OCI-LY1 (cell line): ENCODE data around the gene ZNF775.
A peak's percentile ranks its signal among the peaks of the same experiment; 100 is the strongest.

Experiments used
- H2AFZ ChIP-seq: fragments of 200-600 bp; sonication (generic), shearing (Covaris generic); 2 replicates; pipeline ENCODE4 v1.6.0; 2014; ENCODE audit warnings: antibody characterized with exemption, mild to moderate bottlenecking, low read length
- H3F3A ChIP-seq: fragments of 200-600 bp; sonication (generic), shearing (Covaris generic); 2 replicates; pipeline ENCODE4 v1.6.0; 2014; ENCODE audit warnings: mild to moderate bottlenecking, antibody characterized with exemption, low read length, moderate library complexity; ENCODE audit not compliant: insufficient read depth
- H3K27ac ChIP-seq: fragments of 200-600 bp; sonication (generic); 2 replicates; pipeline ENCODE4 v1.5.1; 2014; ENCODE audit warnings: low read length, mixed run types, mild to moderate bottlenecking, low read depth; ENCODE audit not compliant: poor library complexity, severe bottlenecking
- H3K27me3 ChIP-seq: fragments of 200-600 bp; sonication (generic); 2 replicates; pipeline ENCODE4 v1.6.0; 2014; ENCODE audit warnings: antibody characterized with exemption, mild to moderate bottlenecking, low read length, moderate library complexity; ENCODE audit not compliant: insufficient read depth
- H3K36me3 ChIP-seq: fragments of 200-600 bp; sonication (generic); 2 replicates; pipeline ENCODE4 v1.6.1; 2014; ENCODE audit warnings: mild to moderate bottlenecking, antibody characterized with exemption, low read length, moderate library complexity, mixed read lengths; ENCODE audit not compliant: insufficient read depth
- H3K4me1 ChIP-seq: fragments of 200-600 bp; sonication (generic); 2 replicates; pipeline ENCODE4 v1.5.1; 2014; ENCODE audit warnings: mild to moderate bottlenecking, low read length, moderate library complexity; ENCODE audit not compliant: insufficient read depth, severe bottlenecking
- H3K4me2 ChIP-seq: fragments of 200-600 bp; sonication (generic), shearing (Covaris generic); 2 replicates; pipeline ENCODE4 v1.6.1; 2014; ENCODE audit warnings: low read length
- H3K4me3 ChIP-seq: fragments of 200-600 bp; sonication (generic); 2 replicates; pipeline ENCODE4 v1.5.1; 2014; ENCODE audit warnings: low read length, low read depth, mild to moderate bottlenecking, mixed read lengths; ENCODE audit not compliant: poor library complexity, severe bottlenecking
- H3K79me2 ChIP-seq: fragments of 200-600 bp; shearing (Covaris generic); 2 replicates; pipeline ENCODE4 v1.6.1; 2016; ENCODE audit warnings: mixed run types, low read length, mixed read lengths; ENCODE audit not compliant: insufficient read depth
- H3K9ac ChIP-seq: fragments of 200-600 bp; sonication (generic), shearing (Covaris generic); 2 replicates; pipeline ENCODE4 v1.6.1; 2014; ENCODE audit warnings: mild to moderate bottlenecking, low read length, mixed read lengths
- H3K9me2 ChIP-seq: fragments of 200-600 bp; sonication (generic), shearing (Covaris generic); 2 replicates; pipeline ENCODE4 v1.6.1; 2014; ENCODE audit warnings: low read depth, mild to moderate bottlenecking, low read length, mixed read lengths
- H3K9me3 ChIP-seq: fragments of 200-600 bp; shearing (Covaris generic); 2 replicates; pipeline ENCODE4 v1.6.1; 2014; ENCODE audit warnings: low read length, mixed read lengths
- H4K20me1 ChIP-seq: fragments of 200-600 bp; sonication (generic), shearing (Covaris generic); 2 replicates; pipeline ENCODE4 v1.6.0; 2016; ENCODE audit warnings: mild to moderate bottlenecking, low read length; ENCODE audit not compliant: insufficient read depth
- EZH2 ChIP-seq: fragments of 200-600 bp; sonication (generic), shearing (Covaris generic); IDR thresholded peaks from 2 replicates; pipeline ENCODE4 v1.8.0; 2017; ENCODE audit warnings: borderline replicate concordance, mixed run types, mild to moderate bottlenecking, antibody characterized with exemption, low read length, moderate library complexity, mixed read lengths
- TF ChIP-seq, protein P1 (sequence below): fragments of 200-600 bp; sonication (generic), shearing (Covaris generic); IDR thresholded peaks from 2 replicates; pipeline ENCODE4 v1.5.1; 2017; ENCODE audit warnings: mild to moderate bottlenecking, antibody characterized with exemption, low read length, moderate library complexity, mixed read lengths

The ZNF775 gene

DNA sequence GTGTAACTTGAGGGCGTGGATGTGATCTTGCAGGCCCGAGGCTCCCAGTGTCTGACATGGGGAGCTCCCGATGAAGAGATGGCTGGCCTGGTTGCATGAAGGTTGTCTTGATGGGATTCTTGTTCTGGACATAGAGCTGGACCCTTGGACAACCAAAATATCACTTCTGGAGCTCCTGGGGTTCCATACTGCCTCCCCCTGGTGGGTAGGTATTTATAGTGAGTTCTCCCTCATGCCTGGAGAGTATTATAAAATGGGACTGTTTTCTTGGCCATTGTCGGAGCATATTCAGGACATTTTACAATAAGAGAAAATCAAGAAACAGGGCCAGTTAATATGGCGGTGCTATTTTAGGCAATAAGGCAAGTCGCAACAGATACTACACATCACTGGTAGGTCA is 38.7 kb downstream of the ZNF775 start:
- H3K36me3 ChIP-seq, result no peaks in the 10 kb centered on the region
- H3K79me2 ChIP-seq, result no peaks in the 10 kb centered on the region
- no peaks in the 10 kb centered on the region for H3K9me2 ChIP-seq
- no peak overlapping the region for H3K27ac ChIP-seq
- H4K20me1 ChIP-seq, result no peaks in the 10 kb centered on the region
- no peak overlapping the region for H3K9ac ChIP-seq
- no peaks in the 10 kb centered on the region for H3K27me3 ChIP-seq
- H2AFZ ChIP-seq, result no peak overlapping the region
- H3K9me3 ChIP-seq, result no peaks in the 10 kb centered on the region
- no peaks in the 10 kb centered on the region for H3F3A ChIP-seq
- TF ChIP-seq EZH2, result no peak
- TF ChIP-seq, protein P1, sequence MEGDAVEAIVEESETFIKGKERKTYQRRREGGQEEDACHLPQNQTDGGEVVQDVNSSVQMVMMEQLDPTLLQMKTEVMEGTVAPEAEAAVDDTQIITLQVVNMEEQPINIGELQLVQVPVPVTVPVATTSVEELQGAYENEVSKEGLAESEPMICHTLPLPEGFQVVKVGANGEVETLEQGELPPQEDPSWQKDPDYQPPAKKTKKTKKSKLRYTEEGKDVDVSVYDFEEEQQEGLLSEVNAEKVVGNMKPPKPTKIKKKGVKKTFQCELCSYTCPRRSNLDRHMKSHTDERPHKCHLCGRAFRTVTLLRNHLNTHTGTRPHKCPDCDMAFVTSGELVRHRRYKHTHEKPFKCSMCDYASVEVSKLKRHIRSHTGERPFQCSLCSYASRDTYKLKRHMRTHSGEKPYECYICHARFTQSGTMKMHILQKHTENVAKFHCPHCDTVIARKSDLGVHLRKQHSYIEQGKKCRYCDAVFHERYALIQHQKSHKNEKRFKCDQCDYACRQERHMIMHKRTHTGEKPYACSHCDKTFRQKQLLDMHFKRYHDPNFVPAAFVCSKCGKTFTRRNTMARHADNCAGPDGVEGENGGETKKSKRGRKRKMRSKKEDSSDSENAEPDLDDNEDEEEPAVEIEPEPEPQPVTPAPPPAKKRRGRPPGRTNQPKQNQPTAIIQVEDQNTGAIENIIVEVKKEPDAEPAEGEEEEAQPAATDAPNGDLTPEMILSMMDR, result peak; percentile 45; the same call in 1 of the 2 replicates
- no peak overlapping the region for H3K4me2 ChIP-seq
- no peaks in the 10 kb centered on the region for H3K4me1 ChIP-seq
- no peak overlapping the region for H3K4me3 ChIP-seq

DNA sequence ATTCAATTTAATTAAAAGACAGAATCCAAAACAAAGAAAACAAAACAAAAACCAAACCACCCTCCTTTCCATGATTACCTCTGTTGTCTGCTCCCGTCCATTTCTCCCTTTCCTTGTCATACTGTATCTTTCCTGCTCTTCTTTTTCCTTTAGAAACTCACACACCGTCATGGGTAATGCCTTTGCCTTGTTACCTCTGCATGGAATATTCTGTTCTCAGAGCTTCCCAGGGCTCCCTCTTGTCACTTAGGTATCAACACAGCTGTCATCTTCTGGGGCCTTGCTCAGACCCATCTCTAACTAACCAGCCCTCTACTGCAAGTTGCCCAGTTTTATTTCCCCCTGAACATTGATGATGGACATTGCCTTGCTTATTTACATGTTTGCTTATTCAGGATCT is 41.1 kb downstream of the ZNF775 start:
- Histone ChIP-seq H3F3A (no peaks in the 10 kb centered on the region), H3K9ac (no peak overlapping the region), H2AFZ (no peak overlapping the region), H3K9me2 (no peaks in the 10 kb centered on the region), H3K9me3 (no peaks in the 10 kb centered on the region), H3K4me2 (no peak overlapping the region), H3K27ac (no peak overlapping the region), H3K36me3 (no peaks in the 10 kb centered on the region), H3K4me3 (no peak overlapping the region), H4K20me1 (no peaks in the 10 kb centered on the region), H3K27me3 (0 out of 2 replicates have a peak, but pooled peaks cover 11% of the 10 kb centered on the region), H3K4me1 (no peaks in the 10 kb centered on the region), H3K79me2 (no peaks in the 10 kb centered on the region)
- no peak for TF ChIP-seq EZH2
- TF ChIP-seq, protein P1, result no peak

DNA sequence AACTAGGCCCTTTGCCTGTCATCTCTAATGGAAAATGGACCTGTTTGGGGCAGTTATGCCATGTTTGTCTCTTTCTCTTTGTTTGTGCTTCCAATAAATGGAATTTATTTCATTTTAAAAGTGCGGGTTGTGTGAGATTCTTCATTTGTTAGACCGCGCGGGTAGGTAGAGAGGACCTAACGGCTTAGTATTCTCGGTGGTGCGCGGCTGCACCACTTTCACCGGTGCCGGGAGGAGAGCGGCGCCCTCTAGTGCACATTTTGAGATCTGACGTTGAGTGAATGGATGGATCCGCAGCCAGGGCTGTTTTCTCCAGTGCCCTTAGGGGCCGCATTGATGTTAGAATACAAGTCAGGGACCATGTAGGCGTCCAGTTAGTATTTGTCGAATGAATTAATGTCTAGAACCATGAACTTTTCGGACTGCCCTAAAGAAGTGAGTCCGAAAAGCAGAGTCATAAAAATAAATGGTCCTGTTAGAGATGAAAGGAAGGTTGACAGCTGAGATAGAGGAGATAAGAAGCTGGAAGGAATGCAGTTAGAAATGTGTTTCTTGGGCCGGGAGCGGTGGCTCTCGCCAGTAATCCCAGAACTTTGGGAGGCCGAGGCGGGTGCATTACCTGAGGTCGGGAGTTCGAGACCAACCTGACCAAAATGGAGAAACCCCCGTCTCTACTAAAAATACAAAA is 42.0 kb downstream of the ZNF775 start:
- Histone ChIP-seq H3K79me2 (no peaks in the 10 kb centered on the region), H3K9ac (no peak overlapping the region), H3F3A (no peaks in the 10 kb centered on the region), H3K27me3 (0 out of 2 replicates have a peak, but pooled peaks cover 12% of the 10 kb centered on the region), H3K9me2 (no peaks in the 10 kb centered on the region), H3K4me2 (no peak overlapping the region), H3K4me3 (no peak overlapping the region), H3K27ac (no peak overlapping the region), H3K36me3 (no peaks in the 10 kb centered on the region), H3K9me3 (no peaks in the 10 kb centered on the region), H2AFZ (no peak overlapping the region), H3K4me1 (no peaks in the 10 kb centered on the region), H4K20me1 (no peaks in the 10 kb centered on the region)
- TF ChIP-seq, protein P1, result peak; percentile 97
- TF ChIP-seq EZH2, result no peak
